ENCODE results near the gene KCNJ16.

DNA sequence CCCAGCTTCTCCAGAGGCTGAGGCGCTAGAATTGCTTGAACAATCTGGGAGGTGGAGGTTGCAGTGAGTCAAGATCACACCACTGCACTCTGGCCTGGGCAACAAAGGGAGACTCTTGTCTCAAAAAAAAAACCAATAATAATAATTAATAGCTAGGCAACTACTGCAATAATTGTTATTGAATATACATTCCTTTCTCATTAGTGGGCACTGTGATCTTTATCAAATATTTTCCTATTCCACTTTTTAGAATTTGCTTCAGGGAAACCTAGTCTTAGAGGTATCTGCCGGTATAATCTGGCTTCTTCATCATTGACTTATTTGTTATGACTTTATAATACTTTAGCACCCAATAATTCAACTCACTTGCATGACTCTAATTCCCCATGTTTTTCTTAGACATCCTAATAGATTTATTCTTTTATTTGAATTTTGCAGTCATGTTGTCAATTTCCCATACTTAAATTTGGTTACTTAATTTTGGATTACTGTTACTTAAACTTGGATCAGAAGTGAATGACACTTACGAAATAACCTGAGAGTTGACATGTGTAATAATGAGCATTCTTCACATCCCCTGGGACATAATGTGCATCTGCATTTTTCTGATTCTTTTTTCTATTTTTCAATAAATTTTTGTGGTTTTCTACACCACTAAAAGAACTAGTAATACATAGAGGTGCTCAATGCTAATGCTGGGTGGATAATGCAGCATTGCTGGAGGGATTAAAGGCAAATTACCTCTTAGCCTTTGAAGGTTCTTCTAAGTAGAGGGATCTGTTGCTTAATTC lies 25.0 kb upstream of the KCNJ16 start:
- TF ChIP-seq, protein P1, sequence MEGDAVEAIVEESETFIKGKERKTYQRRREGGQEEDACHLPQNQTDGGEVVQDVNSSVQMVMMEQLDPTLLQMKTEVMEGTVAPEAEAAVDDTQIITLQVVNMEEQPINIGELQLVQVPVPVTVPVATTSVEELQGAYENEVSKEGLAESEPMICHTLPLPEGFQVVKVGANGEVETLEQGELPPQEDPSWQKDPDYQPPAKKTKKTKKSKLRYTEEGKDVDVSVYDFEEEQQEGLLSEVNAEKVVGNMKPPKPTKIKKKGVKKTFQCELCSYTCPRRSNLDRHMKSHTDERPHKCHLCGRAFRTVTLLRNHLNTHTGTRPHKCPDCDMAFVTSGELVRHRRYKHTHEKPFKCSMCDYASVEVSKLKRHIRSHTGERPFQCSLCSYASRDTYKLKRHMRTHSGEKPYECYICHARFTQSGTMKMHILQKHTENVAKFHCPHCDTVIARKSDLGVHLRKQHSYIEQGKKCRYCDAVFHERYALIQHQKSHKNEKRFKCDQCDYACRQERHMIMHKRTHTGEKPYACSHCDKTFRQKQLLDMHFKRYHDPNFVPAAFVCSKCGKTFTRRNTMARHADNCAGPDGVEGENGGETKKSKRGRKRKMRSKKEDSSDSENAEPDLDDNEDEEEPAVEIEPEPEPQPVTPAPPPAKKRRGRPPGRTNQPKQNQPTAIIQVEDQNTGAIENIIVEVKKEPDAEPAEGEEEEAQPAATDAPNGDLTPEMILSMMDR (IDR thresholded peaks at IDR 0.05; ENCODE audit: low read depth, low read length, poor library complexity, severe bottlenecking), result no peak
- no peak for TF ChIP-seq EZH2phosphoT487 (IDR thresholded peaks at IDR 0.05; ENCODE audit: borderline replicate concordance, low read length)
